GM19452 (cell line): Measurements from ENCODE around the gene CBLL1.
A peak's percentile ranks its signal among the peaks of the same experiment; 100 is the strongest.

Source experiments
- ATAC-seq: cut with Tn5 transposase; IDR thresholded peaks from one replicate; pipeline ENCODE4 v1.9.1; 2021; ENCODE audit not compliant: unreplicated experiment

The CBLL1 gene, protein sequence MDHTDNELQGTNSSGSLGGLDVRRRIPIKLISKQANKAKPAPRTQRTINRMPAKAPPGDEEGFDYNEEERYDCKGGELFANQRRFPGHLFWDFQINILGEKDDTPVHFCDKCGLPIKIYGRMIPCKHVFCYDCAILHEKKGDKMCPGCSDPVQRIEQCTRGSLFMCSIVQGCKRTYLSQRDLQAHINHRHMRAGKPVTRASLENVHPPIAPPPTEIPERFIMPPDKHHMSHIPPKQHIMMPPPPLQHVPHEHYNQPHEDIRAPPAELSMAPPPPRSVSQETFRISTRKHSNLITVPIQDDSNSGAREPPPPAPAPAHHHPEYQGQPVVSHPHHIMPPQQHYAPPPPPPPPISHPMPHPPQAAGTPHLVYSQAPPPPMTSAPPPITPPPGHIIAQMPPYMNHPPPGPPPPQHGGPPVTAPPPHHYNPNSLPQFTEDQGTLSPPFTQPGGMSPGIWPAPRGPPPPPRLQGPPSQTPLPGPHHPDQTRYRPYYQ

DNA sequence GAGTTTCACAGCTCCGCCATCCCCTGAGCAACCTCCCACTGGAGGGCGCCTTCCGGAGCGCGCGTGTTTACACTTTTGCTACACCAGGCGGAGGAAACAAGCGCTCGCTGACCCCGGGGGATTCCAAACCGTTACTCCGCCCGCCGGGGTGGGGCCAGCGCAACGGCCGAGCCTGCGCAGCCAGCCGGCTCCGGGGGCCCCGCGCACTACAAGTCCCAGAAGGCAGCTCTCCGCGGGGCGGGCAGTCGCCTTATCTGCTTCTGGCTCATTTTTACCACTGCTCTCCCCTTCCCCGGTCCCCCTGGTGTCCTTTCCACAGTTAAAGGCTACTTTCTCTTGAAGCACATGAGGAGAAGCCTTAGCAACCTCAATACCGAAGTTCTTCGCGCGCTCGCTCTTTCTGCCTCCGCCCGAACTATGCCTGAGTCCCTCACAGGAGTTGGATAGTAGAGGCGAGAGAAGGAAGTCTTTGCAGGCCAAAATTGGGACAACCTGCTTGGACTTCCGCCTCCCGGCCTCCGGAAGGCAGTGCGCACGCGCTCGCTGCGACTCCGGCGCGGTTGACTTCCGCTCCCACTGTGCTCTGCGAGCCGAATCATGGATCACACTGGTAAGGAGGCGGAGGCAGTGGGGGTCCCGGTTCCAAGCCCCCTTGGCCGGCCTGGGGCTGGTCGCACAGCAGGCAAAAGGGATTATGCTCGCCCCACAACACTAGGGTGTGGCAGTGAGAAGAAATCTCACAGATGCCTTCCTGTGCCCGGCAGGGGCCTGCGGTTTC is at the start of gene CBLL1:
Gene CBLL1, plus strand, starts transcription at position 576 of the 778 bp plus-strand sequence. Its CDS starts 22 bp downstream, at position 598.
- ATAC-seq, result peak; percentile 87

GRCh38 chr7:107694386-107694785 is 49.6 kb upstream of the CBLL1 start:
- no peak for ATAC-seq

DNA sequence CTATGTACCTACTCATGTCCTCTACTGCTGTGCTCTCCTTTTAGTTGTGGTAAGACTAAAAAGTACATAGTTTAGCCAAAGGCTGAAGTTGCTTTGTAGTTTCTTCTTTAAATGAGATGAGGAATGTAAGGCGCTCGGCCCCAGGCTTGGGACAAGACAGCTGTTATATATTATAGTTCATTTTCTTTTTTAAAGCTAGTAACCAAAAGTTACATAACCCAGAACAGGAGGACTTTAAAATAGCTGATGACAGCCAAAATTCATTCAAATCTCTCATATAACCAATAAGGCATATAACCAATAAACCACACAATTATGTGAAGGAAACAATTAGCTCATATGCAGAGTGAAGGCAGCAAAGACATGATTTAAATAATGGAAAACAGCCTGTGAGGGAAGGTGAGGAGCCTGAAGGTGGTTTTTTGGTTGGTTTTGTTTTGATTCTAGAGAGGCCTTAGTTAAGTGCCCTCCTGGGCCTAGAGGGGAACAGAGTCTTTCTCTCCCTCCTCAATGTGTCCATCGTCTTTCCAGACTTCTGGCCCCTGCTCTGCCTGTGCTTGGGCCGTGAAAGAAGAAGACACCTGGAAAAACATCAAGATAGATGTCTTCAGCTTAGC is 47.5 kb upstream of the CBLL1 start:
- ATAC-seq, result no peak

- no peak for ATAC-seq
Measured at GRCh38 chr7:107697321-107698049, 46.5 kb upstream of the CBLL1 start.

DNA sequence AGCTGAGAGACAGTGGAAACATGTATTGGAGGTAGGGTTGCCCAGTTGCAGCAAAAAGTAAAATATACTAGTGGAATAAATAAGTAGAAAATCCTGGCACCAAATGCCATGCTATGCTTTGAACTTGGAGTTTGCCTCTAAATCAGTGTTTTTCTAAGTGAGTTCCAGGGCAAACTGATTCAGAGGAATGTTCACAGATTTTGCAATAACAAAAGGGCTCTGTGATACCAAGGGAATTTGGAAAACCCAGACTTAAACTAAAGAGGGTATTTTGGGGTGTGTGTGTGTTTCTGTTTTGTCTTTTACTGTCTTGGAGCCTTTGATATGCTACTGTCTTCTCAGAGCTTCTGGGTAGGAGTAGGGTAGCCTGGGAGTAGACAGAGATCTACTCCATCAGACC is 43.4 kb upstream of the CBLL1 start:
- no peak for ATAC-seq

DNA sequence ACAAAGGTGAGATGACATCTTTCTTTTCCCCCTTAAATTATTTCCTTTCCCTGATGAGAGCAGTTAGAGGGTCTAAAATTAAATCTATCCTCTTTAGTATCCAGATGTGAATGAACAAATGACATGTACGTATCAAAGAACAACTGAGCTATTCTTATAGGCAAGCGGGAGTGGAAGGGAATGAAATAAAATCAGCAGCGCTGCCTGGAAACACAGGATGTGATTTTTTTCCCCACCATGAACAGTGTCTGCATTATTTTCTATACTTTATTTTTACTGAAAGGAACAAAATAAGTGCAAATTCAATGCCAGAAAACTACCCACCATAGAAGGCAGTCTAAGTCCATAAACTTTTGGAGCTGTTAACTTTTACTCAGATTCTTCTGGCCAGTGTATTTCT is 42.8 kb upstream of the CBLL1 start:
- no peak for ATAC-seq

DNA sequence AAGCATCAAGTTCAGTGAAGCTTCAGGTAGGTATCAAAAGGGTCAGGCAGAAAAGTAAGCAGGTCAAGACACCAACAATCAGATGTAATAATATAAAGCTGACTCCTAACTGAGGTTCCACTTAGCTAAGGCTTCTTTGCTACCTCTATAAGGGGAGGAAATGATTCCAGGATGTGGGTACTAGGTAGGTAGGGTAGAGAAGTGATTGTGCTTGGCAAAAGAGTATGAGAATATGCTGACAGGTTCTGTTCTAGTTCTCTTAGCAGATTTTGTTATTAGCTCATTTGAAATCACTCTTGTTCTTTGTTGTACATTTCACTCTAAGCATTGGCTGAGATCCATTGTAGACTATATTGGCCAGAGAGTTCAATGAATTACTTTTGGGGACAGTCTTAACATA is 40.7 kb upstream of the CBLL1 start:
- no peak for ATAC-seq

DNA sequence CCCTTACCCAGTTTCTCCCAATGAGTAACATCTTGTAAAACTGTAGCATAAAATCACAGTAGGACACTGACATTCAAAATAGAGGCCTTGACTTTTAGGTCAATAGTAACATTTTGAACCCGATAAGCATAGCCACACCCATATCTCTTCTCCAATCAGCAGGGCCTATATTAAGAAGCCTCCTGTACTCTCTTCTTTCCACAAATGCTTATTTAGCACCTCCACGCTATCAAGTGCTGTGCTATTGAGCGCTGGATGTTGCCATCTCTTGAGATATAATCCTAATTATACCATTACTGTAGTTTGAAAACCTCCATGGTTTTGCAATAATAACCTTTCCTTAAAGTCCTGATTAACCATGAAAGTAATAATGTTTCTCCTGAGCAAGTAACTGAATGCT is 40.1 kb upstream of the CBLL1 start:
- ATAC-seq, result no peak

DNA sequence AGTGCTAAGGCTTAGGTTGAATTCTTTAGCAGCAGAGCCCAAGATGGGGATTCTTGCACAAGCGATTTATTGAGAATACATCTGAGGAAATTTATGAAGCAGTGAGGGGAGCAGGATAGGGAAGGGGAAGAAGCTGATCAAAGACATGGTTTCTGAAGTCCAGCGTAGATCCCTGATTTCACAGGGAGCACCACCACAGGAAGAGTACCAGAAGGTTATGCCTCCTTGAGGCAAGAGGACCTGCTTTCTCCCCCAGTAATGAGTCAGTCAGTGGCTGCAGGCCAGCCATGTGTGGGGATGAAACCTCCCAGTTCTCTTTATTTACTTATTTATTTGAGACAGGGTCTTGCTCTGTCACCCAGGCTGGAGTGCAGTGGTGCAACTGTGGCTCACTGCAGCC is 35.0 kb upstream of the CBLL1 start:
- ATAC-seq, result no peak

GRCh38 chr7:107711301-107711700 is 32.6 kb upstream of the CBLL1 start:
- no peak for ATAC-seq

DNA sequence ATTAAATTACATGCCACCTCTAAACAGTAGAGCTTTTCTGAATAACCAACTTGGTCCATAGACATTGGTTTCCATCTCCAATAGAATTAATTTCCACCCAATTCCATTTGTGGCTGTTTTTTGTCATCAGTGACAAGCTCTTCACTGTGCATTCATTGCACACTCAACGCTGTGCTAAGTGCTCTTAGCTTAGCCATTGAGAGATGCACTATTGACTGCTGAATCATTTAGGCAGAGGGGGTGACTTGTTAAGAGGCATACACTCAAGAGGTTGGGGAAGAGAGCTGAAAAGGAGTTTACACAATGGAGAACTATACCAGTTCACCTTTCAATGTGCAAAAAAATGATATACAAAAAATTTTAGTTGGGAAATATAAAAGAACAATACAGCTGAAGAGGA is 31.9 kb upstream of the CBLL1 start:
- ATAC-seq, result no peak

DNA sequence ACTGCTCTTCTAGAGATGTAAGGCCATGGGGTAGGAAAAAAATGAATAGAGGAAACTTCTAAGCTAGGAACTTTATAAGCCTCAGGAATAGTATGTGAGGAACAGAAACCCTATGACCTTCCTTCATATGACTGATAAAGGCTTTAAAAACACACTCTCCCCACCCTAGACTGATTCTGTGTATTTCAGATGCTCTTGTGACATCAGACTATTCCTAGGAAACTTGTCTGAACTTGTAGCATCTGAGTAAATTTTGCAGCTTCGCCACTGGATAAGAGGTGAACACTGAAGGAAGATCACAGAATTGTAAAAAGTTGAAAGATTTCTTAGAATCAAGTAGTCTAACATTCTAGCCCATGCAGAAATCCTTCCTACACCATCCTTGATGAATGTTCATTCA is 31.0 kb upstream of the CBLL1 start:
- no peak for ATAC-seq

- ATAC-seq, result no peak
Measured at GRCh38 chr7:107715531-107715930, 28.4 kb upstream of the CBLL1 start.

DNA sequence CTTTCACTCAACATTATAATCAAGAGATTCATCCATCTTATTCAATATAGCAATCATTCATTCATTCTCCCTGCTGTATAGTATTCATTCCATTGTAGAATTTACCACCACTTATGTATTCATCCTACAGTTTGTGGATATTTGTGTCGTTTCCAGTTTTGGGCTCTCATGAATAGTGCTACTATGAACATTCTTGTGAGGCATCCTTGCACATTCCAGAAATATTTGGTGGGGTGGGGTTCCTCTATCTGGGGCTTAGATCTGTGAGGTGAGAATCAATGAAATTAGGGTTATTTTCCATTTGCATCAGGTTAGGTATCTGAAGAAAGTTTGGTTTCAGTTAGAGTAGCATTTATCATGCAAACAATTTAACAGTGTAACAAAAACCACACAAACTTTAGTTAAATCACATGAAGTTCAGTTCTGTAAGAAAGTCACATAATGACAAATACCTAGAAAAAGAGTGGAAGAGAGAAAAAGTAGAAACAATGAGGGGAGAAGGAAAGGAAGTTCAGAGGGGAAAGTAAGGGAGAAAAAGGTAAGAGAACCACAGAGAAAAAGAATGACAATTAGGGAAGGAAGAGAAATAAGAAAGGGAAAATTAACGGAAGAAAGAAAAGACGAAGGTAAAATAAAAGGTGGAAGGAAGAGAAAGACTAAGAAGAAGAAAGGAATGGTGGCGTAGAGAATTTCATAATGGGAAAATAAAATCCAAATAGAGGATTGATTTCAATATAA is 25.3 kb upstream of the CBLL1 start:
- no peak for ATAC-seq

- ATAC-seq, result no peak
Measured at GRCh38 chr7:107721286-107721685, 22.7 kb upstream of the CBLL1 start.

- no peak for ATAC-seq
Measured at GRCh38 chr7:107723255-107723654, 20.7 kb upstream of the CBLL1 start.

DNA sequence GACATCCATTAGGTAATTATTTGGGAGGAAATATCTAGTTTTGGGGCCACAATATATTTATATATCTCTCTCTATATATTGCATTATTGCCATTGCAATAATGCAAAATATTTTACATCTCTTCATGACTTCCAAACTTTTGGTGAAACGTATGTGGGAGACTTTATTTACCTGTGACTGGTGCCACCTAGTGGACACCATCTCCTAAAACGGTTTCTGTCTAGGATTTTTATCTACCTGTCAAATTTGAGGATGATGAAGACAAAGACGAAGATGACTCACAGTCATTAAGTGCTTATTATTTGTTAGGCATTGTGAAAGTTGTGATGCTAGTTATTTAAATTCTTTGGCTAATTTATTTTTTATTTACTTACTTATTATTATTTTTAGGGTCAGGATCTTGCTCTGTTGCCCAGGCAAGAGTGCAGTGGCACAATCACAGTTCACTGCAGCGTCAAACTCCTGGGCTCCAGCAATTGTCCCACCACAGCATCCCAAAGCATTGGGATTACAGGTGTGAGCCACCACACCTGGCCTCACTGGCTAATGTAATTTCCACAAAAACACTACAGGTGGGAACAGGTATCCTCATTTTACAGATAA is 18.7 kb upstream of the CBLL1 start:
- no peak for ATAC-seq

- ATAC-seq, result no peak
Measured at GRCh38 chr7:107726356-107727130, 17.4 kb upstream of the CBLL1 start.

DNA sequence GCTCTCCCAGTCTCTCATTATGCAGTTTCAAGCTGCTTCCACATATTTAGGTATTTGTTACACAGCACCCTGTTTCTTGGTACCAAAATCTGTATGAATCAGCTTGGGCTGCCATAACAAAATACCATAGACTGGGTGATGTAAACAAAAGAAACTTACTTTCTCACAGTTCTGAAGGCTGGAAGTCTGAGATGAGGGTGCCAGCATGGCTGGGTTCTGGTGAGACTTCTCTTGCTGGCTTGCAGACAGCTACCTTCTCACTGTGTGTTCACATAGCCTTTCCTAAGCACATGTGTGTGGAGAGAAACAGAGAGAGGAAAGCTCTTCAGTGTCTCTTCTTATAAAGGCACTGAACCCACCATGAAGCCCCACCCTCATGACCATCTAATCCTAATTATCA is 15.7 kb upstream of the CBLL1 start:
- no peak for ATAC-seq
